Measurements from ENCODE around the gene FAM161B. TPM values are rescaled to one million over a fixed set of nuclear protein-coding genes. Genes with fewer than 3 reads are reported as not detected.

The FAM161B gene
- total RNA-seq: 1.8 and 3.3 TPM in 2 replicates

GRCh38 chr14:73949752-73950734 is at the start of gene FAM161B, which contains the start of gene COQ6:
TSS of gene FAM161B (minus strand) at chr14:73950094. CDS start at chr14:73950026, 68 bp downstream.
TSS of gene COQ6 (plus strand) at chr14:73950302. CDS start at chr14:73950333, 31 bp downstream.

DNA sequence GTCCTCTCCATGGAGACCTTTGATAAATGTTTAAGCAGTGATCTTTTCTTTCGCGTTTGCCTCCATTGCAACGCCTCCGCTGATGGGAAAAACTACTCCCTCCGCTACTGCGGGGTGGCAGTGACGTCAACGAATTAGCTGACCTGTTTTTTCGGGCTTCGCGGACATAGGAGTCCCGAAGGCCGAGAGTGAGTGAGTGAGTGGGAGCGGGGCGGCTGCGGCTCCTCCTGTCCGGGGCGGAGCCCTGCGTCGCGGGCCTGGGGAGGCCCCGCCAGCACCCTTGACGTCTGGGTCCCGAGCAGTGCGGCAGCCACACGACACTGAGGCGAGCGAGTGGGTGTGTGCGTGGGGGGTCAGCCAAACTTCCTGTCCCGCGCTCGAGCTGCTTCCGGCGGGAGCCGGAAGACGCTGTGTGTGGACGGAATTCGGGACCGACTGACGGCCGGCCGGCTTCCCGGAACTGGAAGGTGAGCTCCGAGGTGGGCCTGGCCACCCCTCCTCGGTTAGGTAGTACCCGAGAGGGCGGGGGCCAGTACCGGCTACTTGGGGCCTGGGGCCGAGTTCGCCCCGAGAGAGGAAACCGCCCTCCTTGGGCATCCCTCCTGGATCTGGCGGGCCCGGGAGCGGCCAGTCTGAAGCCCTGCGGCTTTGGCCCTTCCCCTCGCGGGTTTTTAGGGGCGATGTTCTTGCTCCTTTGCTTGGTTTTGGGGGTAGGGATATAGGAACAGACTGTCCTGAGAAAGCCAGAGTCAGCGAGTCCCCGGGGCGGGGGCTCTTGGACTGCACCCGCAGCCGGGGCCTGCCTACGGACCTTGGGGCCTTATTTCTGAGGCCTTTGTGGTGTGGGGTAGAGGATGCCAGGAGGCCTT is 63.2 kb downstream of the FAM161B start, which contains the start of gene ZNF410:
TSS of gene ZNF410 (plus strand) at position 411 of the 869 bp plus-strand sequence. CDS start 5,317 bp downstream, outside the sequence.

Other genes starting within 250 kb of the FAM161B start
- 16.2 and 30.5 TPM in 2 replicates for gene PNMA1, start 235.7 kb downstream of the FAM161B start, total RNA-seq
- 1.1 and 3.5 TPM in 2 replicates for gene PTGR2, start 98.3 kb downstream of the FAM161B start, total RNA-seq
- gene ZNF410, start 63.2 kb downstream of the FAM161B start, total RNA-seq: 49.2 and 55.9 TPM in 2 replicates
- 11.8 and 21.6 TPM in 2 replicates for gene COQ6, start 208 bp upstream of the FAM161B start, total RNA-seq
- 5.8 and 10.3 TPM in 2 replicates for gene ENTPD5, start 69.2 kb upstream of the FAM161B start, total RNA-seq
- gene BBOF1, start 69.3 kb upstream of the FAM161B start, total RNA-seq: 0.97 and 2.4 TPM in 2 replicates
- 8.6 and 23.3 TPM in 2 replicates for gene ALDH6A1, start 134.4 kb upstream of the FAM161B start, total RNA-seq
- 7.8 and 10.2 TPM in 2 replicates for gene LIN52, start 134.9 kb upstream of the FAM161B start, total RNA-seq